ENCODE data around the gene NT5C1B.

GRCh38 chr2:18550433-18550832 lies 38.9 kb downstream of the NT5C1B start:
- TF ChIP-seq CTCF (IDR thresholded peaks at IDR 0.05): no peak
- no peak for TF ChIP-seq POLR2A (IDR thresholded peaks at IDR 0.05)
